Measurements from ENCODE around the gene TIAM1.

The TIAM1 gene

DNA sequence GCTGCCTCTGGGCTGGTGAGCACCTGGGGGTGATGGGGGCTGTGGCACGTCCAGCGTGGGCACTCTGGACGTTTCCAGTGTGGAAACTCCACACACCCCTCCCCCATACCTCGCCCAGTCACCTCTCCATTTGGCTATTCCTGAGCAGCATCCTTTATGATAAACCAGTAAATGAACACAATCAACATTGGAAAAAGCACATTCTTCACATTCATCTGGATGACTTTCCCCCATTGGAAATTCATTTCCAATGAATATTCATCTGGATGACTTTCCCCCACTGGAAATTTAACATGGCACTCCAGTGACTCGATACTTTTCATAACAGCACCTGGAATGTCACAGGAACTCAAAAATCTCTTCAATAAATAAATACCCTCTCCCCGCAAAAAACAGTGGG, 201.0 kb downstream of the TIAM1 start:
- TF ChIP-seq ZNF274 (IDR thresholded peaks at IDR 0.05; ENCODE audit: low read depth, low read length): no peak

DNA sequence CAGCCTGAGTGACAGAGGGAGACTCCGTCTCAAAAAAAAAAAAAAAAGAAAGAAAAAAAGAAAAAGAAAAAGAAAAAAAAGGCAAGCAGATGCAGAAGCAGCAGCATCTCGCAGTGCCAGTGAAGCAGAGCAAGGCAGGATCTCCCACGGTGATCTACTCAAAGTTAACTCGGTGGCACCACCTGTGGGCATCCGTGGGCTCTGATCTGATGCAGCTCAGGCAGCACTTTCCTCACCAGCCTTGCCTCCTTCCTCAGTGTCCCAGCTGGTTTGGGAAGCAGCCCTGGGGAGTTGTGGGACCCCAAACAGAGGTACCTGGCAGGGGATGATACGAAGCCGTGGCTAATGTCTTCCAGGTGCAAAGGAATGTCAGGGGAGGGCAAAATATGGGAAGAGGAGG, 201.5 kb downstream of the TIAM1 start:
- no peak overlapping the region for H3K4me3 ChIP-seq (ENCODE audit: low read length)

More for the DNA sequence above, 201.0 kb downstream of the TIAM1 start:
- H3K4me3 ChIP-seq (ENCODE audit: low read length): no peak overlapping the region

GRCh38 chr21:31141389-31142000, 202.6 kb downstream of the TIAM1 start:
- no peak for TF ChIP-seq ZNF274 (IDR thresholded peaks at IDR 0.05; ENCODE audit: low read depth, low read length)
- no peak overlapping the region for H3K4me3 ChIP-seq (ENCODE audit: low read length)

More for the DNA sequence above, 201.5 kb downstream of the TIAM1 start:
- TF ChIP-seq ZNF274 (IDR thresholded peaks at IDR 0.05; ENCODE audit: low read depth, low read length): no peak

GRCh38 chr21:31140676-31141075, 203.4 kb downstream of the TIAM1 start:
- H3K4me3 ChIP-seq (ENCODE audit: low read length): no peak overlapping the region
- no peak for TF ChIP-seq ZNF274 (IDR thresholded peaks at IDR 0.05; ENCODE audit: low read depth, low read length)

DNA sequence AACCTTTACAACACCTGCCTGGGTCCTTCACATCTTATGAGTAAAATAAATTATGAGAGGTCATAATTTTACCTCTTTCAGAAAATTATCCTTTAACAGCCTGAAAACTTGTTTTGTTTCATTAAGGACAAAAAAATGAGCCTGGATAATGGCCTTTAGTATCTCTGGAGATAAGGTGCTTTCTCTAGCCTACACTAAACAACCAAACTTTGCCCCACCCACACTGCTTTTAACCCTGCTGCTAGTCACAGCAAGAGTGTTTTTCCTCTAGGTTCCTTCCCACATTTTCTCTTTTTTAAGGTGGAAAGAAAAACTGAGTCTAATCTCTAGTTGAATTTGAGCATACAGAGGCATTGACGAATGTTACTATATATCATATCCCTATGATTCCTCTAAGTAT, 204.0 kb downstream of the TIAM1 start:
- TF ChIP-seq ZNF274 (IDR thresholded peaks at IDR 0.05; ENCODE audit: low read depth, low read length): no peak

DNA sequence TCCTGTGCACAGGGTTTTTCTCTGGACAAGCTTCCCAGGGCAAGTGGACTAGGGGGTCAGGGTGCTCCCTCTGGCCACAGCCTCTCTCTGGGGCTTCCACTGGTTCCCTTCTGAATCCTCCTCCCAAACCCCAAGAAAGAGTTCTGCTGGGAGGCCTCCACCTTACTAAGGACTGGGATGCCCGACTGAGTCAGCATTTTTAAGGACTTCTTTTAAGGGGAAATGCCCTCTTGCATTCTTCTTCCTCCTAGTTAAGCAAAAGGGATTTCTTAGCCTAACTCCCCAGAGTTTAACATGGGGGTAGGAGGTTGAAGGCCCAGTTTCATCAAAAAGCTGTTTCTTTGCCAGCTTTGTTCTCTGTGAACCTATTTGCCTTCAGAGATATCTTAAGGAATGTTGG, 206.1 kb downstream of the TIAM1 start:
- TF ChIP-seq ZNF274 (IDR thresholded peaks at IDR 0.05; ENCODE audit: low read depth, low read length): no peak
- no peak overlapping the region for H3K4me3 ChIP-seq (ENCODE audit: low read length)

More for the DNA sequence above, 204.0 kb downstream of the TIAM1 start:
- no peak overlapping the region for H3K4me3 ChIP-seq (ENCODE audit: low read length)

DNA sequence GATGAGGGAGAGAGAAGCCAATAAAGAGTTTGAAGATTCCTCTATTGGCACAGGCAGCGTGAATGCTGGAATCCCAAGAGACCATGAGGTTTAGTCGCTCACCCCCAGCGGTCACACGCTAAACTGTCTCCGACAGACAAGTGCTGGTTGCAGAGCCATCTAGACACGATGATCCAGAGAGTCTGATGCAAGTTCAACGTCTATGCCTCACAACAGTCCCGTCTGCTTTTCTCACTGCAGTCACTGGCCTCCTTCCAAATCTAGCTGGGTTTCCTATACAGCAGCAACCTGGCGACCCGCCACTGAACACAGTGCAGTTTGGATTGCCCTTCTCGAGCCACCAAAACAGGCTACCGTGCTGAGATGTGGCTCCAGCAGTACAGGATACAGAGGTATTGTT, 207.2 kb downstream of the TIAM1 start:
- no peak for TF ChIP-seq ZNF274 (IDR thresholded peaks at IDR 0.05; ENCODE audit: low read depth, low read length)
- H3K4me3 ChIP-seq (ENCODE audit: low read length): no peak overlapping the region

- H3K4me3 ChIP-seq (ENCODE audit: low read length): no peak overlapping the region
- no peak for TF ChIP-seq ZNF274 (IDR thresholded peaks at IDR 0.05; ENCODE audit: low read depth, low read length)
Observed at GRCh38 chr21:31135531-31136184, 208.4 kb downstream of the TIAM1 start.

GRCh38 chr21:31133243-31133830, 210.7 kb downstream of the TIAM1 start:
- H3K4me3 ChIP-seq (ENCODE audit: low read length): peak overlapping the region; percentile 16; the same call in 1 of the 2 replicates
- TF ChIP-seq ZNF274 (IDR thresholded peaks at IDR 0.05; ENCODE audit: low read depth, low read length): no peak

DNA sequence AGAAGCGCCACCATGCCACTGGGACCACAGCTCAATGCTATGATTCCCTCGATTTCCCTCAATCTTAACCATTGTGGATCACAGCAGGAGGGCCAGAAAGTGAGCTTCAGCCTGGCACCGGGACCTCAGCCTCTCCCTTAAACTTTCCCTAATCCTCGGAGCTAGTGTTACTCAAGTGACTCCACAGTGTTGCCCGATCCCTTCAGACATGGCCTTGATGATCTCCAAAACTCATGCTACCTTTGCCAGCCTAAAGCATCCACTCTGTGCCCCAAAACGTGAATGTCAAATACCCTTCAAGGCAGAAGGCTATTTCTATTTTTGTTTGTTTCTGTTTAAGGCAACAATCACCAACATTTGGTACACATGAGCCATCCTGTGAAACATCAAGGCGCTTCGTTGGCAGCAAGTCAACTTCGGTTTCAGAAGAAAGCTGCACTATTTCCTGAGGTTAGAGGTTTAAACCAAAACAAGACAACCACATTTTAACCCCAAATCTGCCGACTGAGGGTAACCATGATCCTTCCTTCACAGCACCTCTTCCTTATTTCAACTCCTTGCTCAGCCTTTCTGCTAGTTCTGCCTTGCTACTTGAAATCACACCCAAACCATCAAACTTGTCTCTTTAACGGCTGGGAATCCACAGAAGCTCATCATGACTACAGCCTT, 211.4 kb downstream of the TIAM1 start:
- TF ChIP-seq ZNF274 (IDR thresholded peaks at IDR 0.05; ENCODE audit: low read depth, low read length): no peak
- no peak overlapping the region; the same call in 1 of the 2 replicates for H3K4me3 ChIP-seq (ENCODE audit: low read length)

DNA sequence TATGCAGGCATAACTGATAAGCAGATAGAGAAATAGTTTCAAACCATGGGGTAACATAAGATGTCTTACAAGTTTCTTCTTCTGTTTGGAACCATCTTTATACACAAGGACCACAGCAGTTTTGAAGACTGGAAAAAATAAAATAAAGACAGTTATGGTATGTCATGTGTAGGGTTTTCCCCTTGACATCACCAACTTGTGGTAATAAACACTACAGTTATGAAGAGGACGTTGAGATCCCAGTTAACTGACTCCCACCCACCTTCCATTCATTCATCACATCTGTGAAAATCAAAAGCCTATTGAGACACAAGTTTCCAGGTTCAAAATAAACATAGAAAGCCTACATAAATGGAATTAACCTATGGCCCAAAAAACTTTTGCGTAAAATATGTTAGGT, 213.2 kb downstream of the TIAM1 start:
- no peak overlapping the region for H3K4me3 ChIP-seq (ENCODE audit: low read length)
- no peak for TF ChIP-seq ZNF274 (IDR thresholded peaks at IDR 0.05; ENCODE audit: low read depth, low read length)

GRCh38 chr21:31128234-31128633, 215.8 kb downstream of the TIAM1 start:
- TF ChIP-seq ZNF274 (IDR thresholded peaks at IDR 0.05; ENCODE audit: low read depth, low read length): no peak
- no peak overlapping the region for H3K4me3 ChIP-seq (ENCODE audit: low read length)

GRCh38 chr21:31124010-31124409, 220.1 kb downstream of the TIAM1 start:
- no peak overlapping the region for H3K4me3 ChIP-seq (ENCODE audit: low read length)
- no peak for TF ChIP-seq ZNF274 (IDR thresholded peaks at IDR 0.05; ENCODE audit: low read depth, low read length)

DNA sequence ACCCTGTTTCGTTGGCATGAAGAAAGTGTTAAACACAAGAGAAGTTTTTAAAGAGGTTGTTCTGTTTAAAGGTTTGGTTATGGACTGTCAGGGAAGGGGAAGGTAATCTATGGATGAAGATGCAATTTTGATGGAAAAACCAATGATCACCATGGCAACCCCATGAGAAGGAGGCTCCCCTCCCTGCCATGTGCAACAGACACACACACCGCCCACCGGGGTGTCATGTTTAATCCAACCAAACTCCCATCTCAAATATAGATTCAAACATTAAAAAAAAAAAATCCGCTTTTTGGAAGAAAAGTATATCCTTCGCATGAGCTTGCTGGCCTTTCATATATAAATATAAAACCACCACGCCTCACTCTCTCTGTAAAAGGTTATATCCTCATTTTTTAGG, 224.9 kb downstream of the TIAM1 start:
- TF ChIP-seq ZNF274 (IDR thresholded peaks at IDR 0.05; ENCODE audit: low read depth, low read length): no peak

More for the DNA sequence above, 224.9 kb downstream of the TIAM1 start:
- no peak overlapping the region for H3K4me3 ChIP-seq (ENCODE audit: low read length)
